ENCODE results near the gene ADCK2. TPM values are rescaled to one million over a fixed set of nuclear protein-coding genes. Genes with fewer than 3 reads are reported as not detected.
A peak's percentile ranks its signal among the peaks of the same experiment; 100 is the strongest.
"Not testable (repeated sequence)": the region's sequence is repeated elsewhere in the genome, so short reads cannot be mapped to it uniquely, and the experiment has no call there.

Gene ADCK2
- polyA plus RNA-seq, 5 donors = 13.3 to 19.5 (median 14.5) TPM

DNA sequence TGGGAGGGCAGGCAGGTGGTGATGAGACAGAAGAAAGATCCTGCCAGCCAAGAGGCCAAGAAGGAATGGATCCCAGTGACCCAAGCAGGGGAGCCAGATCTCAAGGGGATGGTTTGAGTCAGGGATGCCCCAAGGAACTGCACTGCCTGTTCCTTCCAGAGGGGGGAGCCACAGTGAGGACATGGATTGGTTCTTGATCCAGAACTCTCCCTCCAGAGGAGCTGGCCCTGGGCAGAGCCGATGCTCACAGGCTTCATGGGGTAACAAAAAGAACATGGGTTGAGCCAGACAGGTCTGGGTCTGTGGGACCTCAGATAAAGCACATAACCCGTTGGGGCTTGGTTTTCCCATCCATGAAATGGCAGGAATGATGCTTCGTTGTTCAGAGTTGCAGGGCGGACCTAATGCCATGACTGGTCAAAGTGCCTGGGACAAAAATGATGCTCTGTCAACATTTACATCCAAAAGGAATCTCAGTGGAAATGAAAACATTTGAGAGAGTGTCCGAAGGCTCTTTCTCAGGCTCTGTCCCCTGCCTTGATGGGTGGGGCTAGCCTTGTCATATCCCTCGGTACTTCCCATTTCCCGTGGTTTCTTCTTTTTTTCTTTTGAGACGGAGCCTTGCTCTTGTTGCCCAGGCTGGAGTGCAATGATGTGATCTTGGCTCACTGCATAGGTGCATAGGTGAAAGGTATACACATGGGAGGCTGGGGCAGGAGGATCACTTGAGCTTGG, 27.4 kb upstream of the ADCK2 start:
- no peak for DNase-seq

DNA sequence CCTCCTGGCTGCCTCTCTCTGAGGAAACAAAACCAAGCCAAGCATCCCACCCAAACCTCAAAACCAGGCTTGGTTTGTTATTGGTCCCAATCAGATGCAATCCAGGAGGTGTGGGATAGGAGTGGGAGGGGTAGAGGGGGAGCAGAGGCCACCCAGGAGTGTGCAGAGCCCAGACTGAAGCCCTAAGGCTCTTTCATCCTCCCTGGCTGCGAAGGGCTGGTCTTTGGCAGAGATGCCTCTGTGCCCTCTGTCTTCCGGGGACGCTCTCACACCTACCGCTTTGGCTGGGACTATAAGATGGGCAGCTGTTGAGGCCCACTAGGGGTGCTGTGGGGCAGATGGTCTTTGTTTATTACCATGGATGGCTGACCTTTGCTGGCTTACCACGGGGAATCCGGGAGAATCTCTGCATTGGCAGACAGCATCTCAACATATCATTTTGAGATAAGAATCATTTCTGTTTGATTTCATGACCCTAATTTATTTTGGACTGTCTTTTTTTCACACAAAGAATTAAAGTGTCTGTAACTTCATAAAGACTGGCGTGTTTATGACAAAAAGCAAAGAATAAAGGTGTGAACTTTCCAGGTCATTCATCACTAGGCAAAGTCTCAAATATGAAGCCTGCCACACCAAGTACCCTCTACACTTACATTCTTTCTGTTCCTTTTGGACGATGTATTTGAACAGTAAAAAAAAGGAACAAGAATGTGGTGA, 25.7 kb upstream of the ADCK2 start:
- no peak for DNase-seq

DNA sequence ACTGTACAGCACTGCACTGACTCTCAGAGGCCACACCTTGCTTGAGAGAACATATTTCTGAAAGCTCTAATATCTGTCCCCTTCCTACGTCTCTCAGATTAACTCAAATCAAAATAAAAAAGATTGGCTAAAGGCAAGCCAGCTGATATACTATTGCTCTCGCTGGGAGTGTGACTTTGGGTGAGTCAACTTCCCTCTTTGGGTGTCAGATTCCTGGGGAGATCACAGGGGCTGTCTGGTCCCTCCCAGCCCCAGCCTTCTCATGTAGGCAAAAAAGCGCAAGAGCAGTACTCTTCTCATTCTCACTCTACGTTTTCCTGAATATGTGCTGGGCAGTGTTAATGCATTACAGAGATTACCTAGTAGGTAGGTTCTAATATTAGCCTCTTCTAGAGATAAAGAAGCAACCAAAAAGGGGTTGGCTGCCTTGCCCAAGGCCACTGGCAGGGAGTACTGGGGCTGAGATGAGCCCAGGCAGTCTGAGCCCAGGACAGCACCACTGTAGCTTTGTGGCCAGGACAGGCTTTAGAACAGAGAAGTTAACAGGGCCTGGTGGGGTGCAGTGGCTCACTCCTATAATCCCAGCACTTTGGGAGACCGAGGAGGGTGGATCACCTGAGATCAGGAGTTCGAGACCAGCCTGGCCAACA, 23.1 kb upstream of the ADCK2 start:
- no peak for DNase-seq

DNA sequence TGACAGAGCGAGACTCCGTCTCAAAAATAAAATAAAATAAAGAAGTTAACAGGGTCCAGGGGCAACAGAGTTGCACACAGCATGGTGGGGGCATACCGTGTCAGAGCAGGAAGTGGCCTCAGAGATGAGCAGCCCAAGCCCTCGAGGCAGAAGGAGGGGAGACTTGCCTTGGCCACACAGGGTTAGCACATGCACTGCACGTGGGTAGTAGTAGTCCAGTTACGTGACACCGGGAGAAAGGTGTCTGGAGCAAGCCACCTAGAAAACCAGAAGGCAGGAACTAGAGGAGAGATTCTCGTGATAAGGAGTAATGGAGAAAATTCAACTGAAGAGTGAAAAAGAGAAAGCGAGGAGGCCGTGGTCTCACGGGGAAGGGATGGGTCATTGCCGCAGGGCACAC, 22.4 kb upstream of the ADCK2 start:
- no peak for DNase-seq

DNA sequence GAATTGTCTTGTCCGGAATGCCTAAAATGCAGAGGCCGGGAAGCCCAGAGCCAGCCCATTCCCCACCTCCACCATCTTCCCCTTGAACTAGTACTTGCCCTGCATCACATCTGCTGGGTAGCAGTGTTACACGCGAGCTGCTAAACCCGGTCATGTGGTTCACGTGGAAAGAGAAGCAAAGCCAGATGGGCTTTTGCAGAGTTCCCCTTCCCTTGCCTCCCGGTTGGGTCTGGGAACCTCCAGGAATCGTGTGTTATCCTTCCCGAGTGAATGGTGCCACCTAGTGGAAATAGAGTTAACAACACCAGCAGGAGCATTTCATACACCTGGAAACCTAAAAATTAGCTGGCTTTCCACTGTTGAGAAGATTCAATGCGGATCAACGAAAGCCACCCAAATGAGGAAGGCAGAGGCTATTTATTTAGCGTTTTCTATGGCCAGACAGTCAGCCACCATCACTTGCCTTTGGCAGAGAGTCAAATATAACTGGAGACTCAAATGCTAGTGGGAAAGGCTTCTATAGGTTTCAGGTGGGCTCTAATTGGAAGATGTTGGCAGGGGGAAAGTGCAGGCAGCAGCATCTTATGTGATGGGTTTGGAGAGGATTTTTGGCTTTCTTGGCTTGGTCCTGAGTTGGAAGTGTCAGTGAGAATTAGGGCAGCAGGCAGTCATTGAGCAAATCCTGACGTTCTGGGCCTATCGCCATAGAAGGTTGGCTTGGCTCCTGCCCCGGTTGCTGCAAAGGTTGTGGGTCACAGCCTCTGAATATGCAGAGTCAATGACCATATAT, 19.2 kb upstream of the ADCK2 start:
- peak in 1 of 2 donors; percentile 77 for DNase-seq

DNA sequence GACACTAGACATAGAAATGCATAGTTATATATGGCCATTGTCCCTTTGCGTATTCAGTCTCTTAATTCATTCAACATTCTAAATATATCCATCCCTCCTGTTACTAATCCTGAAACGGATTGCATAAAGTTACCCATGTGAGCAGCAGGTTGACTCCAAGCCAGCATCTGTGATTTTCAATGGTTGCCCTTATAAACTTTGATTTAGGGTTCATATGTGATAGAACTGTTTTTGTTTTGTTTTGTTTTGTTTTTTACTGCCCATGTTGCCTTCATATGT, 18.7 kb upstream of the ADCK2 start:
- no peak for DNase-seq

DNA sequence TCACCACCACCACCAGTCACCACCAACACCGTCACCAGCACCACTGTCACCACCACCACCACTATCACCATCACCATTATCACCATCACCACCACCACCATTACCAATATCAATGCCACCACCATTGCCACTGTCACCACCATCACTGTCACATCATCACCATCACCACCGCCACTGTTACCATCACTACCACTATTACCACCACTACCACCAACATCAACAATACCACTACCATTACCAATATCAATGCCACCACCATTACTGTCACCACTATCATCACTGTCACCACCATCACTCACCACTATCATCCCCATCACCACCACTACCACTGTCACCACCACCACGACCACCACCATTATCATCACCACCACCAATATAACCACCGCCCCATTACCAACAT, 18.1 kb upstream of the ADCK2 start:
- no peak for DNase-seq

DNA sequence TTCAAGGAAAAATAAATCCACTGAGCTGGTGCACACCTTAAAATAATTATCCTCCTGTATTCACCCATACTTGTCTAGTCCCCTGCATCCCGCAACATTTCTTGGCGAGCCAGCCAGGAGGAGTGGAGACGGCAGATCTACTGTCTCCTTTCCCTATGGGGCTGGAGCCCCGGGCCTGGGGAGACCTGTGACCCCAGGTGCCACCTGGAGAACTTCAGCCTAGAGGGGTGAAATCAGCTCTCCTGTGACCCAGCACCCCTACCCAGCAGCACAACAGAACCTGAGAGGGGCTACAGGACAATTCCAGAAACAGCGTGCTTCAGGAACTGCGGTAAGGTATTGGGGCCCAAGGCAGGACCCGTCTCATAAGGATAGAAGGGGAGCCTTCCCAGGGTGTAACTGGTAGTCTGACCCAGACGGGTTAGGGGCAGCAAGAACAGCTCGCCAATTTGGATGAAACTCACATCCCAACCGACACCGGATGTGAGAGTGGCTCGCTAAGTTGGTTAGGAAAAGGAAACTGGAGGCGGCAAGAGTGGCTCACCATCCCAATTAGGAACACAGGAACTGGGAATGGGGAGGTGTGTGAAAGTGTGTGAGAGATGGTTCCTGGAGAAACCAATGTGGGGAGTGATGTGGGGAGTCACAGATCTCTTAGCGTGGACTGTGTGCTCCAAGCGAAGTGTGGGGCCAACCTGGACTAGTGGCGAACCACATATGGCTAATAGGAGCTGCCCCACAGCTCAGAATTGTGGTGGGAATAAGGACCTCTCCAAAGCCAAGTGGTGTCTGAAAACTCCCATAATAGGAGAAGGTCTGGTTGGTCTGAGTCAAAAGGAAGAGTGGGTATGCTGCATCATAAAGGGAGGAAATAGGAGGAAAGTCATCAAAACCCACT, 17.0 kb upstream of the ADCK2 start:
- no peak for DNase-seq

DNA sequence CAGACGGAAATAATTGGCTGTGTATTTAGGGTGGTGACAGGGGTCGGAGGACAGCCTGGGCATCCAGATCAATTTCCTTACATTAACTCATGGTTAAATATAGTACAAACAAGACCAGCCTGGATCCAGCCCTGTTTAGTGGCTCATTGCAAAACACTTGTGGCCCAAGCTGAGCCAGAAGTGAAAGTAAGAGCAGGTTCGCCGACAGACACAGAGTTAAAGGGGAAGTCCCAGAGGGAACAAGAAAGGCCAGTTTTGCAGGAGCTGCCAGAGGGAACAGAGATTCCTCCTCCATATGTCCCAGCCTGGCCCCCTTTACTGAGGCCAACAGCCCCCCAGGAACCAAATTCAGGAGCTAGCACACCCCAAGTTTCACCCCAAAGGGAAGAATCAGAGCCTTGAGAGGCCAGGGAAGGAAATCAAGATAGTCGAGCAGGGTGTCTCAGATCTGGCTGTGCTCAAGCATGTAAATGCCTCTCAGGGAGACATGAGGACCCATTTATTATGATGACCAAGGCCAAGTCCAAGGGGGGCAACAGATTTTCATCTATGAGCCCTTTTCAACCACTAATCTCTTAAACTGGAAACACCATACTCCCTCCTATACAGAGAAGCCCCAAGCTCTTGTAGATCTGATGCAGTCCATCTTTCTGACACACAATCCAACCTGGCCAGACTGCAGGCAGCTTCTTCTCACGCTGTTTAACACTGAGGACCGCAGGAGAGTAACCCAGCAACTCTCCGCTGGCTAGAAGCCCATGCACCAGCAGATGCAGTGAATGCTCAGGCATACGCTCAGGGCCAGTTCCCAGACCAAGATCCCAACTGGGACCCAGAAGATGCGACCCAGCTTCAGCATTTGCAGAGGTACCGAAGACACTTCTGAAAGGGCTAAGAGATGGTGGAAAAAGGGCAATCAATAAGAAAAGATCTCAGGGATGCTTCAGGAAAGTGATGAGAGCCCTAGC, 15.9 kb upstream of the ADCK2 start:
- DNase-seq = peak in 1 of 2 donors; percentile 62

DNA sequence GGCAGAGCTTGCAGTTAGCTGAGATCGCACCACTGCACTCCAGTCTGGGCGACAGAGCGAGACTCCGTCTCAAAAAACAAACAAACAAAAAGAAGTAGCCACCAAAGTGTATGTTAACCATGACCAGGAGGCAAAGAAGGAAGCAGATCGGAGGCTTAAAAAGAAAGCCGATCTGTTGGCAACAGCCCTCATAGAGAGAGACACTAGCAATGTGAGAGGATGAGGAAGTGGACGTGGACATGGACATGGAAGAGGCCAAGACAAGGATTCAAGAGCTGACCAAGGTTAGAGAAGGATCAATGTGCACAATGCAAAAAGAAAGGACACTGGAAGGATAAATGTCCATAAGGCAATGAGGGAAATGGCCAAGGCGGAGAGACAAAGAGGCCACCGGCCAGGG, 14.9 kb upstream of the ADCK2 start:
- no peak for DNase-seq

DNA sequence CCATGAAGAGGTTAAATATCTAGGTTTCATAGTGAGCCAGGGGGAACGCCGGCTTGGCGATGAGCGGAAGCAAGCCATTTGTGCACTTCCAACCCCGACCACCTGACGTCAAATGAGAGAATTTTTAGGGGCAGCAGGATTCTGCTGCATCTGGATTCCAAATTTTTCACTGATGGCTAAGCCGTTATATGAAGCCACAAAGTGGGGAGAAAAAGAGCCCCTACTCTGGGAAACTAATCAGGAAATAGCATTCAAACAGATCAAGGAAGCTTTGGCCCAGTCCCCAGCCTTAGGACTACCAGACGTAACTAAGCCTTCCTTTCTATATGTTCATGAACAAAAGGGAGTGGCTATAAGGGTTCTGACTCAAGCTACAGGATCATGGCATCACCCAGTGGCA, 12.9 kb upstream of the ADCK2 start:
- no peak for DNase-seq

DNA sequence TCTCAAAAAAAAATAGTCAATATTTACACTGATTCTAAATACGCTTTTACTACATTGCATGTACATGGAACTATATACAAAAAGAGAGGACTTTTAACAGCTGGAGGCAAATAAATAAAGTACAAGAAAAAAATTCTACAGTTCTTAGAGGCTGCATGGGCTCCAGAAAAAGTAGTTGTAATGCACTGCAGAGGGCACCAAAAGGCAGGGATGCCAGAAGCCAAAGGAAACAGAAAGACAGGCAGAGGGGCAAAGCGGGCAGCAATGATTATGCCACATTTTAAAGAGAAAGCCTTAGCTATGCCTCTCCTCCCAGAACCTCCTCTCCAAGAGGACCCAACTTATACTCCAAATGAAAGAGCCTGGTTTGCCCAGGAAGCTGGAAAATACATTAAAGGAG, 11.6 kb upstream of the ADCK2 start:
- no peak for DNase-seq

DNA sequence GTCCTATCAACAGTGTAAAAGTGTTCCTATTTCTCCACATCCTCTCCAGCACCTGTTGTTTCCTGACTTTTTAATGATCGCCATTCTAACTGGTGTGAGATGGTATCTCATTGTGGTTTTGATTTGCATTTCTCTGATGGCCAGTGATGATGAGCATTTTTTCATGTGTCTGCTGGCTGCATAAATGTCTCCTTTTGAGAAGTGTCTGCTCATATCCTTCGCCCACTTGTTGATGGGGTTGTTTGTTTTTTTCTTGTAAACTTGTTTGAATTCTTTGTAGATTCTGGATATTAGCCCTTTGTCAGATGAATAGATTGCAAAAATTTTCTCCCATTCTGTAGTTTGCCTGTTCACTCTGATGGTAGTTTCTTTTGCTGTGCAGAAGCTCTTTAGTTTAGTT, 9.8 kb upstream of the ADCK2 start:
- DNase-seq = not testable (repeated sequence)

DNA sequence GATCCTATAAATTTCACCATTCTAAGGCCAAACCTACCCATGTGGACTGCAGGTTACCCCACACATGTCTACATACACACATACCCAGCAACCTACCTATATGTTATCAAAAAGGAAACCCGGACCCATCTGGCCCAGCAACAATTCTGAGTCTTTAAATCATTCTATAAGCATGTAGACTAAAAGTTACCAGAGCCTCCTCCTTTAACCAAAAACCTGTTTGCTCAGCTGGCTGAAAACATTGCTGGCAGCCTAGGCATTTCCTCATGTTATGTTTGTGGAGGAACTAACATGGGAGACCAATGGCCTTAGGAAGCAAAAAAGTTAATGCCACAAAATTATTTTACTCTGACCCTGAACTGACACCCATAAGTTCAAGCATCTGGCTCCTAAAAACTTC, 5.3 kb upstream of the ADCK2 start:
- DNase-seq = no peak

DNA sequence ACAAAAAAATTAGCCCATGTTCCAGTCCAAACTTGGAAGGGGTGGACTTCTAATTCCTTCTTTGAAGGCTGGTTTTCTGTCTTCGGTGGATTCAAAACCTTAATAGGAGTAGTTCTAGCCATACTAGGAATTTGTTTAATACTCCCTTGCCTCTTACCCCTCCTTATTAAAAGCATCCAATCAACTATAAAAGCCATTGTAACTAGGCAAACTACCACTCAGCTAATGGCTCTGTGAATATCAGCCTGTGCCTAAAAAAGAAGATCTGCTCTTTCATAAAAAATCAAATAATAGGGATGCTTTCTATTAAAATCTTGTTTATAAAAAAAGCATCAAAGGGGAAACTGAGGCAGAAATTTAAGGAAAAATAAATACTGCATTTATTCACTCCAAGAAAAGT, 4.1 kb upstream of the ADCK2 start:
- no peak for DNase-seq

DNA sequence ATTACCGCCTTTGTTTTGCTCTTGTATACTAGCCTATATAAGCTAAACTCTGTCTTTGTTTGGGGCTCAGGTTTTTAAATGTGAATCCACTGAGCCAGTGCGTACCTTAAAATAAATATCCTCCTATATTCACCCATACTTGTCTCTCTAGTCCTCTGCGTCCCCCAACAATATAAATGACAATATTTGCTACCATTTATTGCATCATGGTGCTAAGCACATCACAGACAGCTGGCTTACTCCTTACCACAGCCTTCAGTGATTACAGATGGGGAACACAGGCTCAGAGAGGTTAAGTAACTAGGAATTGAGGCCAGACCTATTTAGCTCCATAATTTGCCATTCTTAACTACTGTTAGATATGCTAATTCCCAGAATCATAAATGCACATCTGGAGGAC, 3.4 kb upstream of the ADCK2 start:
- DNase-seq = no peak

DNA sequence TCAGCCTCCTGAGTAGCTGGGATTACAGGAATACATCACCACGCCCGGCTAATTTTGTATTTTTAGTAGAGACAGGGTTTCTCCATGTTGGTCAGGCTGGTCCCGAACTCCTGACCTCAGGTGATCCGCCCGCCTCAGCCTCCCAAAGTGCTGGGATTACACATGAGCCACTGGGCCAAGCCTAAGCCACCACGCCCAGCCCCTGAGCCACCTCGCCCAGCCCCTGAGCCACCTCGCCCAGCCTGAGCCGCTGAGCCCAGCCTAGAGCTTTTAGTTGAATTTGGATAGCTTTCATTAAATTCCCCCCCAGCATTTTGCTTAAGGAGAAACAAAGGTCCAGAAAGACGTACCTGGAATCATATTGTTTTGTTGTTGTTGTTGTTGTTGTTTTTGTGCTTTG, 2.9 kb upstream of the ADCK2 start:
- DNase-seq = not testable (repeated sequence)

DNA sequence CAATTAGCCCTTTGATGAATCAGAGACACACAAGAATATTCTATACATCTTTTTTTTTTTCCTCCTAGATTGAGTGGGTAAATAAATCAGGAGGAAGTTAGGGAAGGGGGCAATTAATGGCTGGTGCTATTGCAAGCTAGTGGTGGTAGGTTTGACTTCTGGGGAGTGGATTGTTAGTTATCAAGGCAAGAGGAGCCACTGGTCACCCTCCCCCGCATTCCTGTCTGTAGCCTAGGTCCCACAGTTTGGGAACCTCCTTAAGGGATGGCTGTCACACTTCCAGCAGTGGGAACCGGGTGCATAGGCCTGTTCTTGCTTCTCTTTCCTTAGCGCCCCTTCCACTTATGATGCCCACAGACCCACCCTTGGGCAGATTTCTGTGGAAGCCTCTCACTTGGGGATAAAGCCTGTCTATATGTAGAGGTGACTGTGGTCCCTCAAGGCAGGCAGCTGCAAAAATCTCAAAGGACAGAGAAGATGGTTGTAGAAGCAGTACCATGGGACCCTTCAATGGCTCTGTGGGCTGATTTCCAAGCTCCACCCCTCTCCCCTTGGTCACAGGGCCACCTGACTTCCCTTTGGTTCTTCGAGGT, 2.3 kb upstream of the ADCK2 start:
- no peak for DNase-seq

DNA sequence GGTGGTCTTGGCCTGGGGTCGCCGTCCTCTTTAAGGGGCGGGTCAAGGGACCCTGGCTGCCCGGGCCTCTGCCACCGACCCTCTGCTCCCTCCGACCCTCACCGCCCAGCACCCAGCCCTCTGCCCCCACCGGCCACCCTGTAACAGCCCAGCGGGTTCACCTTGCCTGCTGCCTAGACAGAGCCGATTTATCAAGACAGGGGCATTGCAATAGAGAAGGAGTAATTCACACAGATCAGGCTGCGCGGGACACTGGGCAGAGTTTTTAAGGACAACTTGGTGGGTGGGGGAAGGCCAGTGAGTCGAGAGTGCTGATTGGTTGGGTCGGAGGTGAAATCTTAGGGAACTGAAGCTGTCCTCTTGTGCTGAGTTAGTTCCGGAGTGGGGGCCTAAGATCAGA, 779 bp upstream of the ADCK2 start:
- no peak for DNase-seq
